NCI-H1417 treated with DMSO at 0.1 percent for 48 hours (cell line): ENCODE measurements around the gene PLEKHG5.

ENCODE experiments used
- DNase-seq: peaks from one replicate; lab custom pipeline; 2025; lab: John Stamatoyannopoulos, UW

PLEKHG5 gene, protein sequence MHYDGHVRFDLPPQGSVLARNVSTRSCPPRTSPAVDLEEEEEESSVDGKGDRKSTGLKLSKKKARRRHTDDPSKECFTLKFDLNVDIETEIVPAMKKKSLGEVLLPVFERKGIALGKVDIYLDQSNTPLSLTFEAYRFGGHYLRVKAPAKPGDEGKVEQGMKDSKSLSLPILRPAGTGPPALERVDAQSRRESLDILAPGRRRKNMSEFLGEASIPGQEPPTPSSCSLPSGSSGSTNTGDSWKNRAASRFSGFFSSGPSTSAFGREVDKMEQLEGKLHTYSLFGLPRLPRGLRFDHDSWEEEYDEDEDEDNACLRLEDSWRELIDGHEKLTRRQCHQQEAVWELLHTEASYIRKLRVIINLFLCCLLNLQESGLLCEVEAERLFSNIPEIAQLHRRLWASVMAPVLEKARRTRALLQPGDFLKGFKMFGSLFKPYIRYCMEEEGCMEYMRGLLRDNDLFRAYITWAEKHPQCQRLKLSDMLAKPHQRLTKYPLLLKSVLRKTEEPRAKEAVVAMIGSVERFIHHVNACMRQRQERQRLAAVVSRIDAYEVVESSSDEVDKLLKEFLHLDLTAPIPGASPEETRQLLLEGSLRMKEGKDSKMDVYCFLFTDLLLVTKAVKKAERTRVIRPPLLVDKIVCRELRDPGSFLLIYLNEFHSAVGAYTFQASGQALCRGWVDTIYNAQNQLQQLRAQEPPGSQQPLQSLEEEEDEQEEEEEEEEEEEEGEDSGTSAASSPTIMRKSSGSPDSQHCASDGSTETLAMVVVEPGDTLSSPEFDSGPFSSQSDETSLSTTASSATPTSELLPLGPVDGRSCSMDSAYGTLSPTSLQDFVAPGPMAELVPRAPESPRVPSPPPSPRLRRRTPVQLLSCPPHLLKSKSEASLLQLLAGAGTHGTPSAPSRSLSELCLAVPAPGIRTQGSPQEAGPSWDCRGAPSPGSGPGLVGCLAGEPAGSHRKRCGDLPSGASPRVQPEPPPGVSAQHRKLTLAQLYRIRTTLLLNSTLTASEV

DNA sequence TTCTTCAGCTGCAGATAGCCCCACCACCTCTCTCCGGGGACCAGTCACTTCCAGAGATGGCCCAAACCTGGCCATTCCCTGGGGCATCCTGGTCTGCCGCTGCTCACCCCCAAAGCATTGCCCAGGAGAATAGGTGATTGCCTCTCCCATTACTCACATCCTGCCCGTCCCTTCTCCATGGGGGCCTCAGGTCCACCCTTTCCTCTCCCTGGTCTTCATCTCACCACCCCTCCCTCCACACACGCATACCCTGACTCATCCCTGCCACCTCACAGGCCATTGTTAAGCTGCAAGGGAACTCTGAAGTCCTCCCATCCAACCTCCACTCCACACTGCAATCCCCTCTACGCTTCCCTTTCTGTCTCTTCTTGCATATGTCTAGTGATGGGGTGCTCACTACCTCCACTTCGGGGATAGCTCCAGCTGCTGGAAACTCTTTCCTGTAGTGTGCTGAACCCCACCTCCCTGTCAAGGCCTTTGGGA lies at the start of gene PLEKHG5:
Gene PLEKHG5 (minus strand): TSS at position 188 of the 483 bp plus-strand sequence. CDS start 14,096 bp downstream, outside the sequence.
- no peak for DNase-seq

DNA sequence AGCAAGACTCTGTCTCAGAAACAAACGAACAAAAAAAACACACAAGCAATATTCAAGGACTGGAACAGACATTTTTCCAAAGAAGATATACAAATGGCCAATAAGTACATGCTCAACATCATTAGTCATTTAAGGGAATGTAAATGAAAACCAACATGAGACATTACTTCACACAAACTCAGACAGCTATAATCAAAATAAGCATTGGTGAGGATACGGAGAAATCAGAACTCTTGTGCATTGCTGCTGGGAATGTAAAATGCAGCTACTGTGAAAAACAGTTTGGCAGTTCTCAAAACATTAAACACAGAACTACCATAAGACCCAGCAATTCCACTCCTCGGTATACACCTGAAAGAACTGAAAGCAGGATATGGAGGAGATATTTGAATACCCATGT lies 47.5 kb upstream of the PLEKHG5 start:
- no peak for DNase-seq

DNA sequence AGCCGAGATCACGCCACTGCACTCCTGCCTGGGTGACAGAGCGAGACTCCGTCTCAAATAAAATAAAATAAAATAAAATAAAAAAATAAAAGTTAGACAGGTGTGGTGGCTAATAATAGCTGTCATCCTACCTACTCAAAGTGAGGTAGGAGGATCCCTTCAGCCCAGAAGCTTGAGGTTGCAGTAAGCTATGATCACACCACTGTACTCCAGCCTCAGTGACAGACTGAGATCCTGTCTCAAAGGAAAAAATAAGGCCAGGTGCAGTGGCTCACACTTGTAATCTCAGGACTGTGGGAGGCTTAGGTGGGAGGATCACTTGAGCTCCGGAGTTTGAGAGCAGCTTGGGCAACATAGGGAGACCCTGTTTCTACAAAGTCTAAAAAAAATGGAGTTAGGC lies 44.8 kb upstream of the PLEKHG5 start:
- DNase-seq, result no peak

DNA sequence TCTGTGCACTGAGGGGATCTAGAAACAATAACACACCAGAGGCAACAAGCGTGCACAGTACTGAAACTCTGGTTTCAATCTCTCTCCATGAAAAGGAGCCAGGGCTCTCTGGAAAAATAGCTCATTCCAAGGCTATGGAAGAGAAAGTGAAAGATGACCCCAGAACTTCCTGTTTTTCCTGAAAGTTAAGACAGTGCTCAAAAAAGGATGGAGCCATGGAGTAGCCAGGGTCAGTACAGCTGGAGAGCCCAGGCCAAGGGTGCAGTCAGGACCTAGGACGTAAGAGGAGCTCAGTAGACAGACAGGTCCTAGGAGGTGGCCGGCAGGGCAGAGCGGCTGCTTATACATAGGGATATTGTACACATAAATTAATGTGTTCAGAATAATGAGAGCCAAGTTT lies 43.7 kb upstream of the PLEKHG5 start:
- no peak for DNase-seq

DNA sequence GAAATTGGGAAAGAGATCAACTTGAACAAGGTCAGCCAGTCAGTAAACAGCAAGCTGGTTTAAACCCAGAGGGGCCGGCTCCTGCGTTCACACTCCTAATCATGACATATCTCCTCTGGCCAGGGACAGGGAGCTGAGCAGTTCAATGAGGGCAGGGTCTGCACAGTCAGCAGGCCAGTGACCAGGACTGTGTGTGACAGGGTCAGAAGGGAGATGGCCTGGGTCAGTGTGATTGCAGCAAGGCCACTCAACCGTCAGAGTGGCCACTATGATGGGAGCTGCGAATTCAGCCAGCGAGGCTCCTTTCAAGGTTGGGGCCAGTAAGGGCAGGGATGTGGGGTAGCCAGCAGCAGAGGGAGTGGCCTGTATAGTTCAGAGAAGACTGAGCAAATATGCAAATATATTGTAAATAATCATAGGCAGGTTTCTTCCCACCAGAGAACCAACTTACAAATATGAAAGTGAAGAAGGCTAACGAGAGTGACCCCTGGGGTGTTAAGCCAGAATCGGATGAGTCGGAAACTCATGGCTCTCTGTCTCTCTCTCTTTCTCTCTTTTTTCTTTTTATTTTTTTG lies 42.9 kb upstream of the PLEKHG5 start:
- DNase-seq, result no peak

DNA sequence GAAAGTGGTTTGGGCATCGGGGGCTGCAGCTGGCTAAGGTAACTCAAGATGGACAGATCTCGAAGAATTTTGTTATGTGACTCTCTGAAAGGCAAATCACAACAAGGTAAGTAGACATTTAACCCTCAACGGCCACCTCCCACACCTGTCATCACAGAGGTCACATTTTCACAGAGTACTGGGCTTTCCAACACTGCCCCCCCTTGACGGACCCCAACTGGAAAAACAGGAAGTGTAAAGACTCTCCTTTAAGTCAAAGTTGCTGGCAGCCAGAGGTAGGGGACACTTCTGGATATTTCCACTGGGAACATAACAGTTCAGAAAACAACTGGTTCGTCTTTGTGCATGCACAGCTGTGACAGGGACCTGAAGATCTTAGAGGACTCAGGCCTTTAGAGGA lies 40.5 kb upstream of the PLEKHG5 start:
- no peak for DNase-seq

DNA sequence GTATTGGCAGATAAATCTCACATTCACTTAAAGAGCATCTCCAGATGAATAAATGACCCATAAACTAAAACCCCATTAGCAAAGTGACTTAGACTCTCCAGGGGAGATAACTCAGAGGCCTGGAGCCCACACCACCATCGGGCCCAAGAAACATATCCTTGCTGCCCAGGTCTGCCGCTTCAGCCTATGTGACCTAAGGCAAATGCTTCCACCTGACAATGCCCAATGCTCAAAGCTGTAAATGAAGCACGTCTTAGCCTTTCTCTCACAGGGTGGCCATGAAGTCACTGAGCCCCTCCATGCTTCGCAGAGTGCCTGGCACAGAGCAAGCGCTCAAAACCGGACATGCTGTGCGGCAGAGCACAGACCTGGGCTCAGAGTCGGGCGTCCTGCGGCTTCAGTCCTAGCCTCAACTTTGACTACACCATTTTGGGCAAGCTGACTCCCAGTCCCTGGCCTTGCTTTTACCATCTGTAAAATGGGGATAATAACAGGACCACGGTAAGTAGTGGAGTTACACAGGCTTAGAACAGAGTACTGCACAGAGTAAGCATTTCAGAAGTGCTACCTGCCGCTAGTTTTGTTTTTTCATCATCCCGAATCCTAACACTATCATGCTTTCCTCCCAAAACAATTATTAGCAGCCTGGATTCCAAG lies 39.2 kb upstream of the PLEKHG5 start:
- no peak for DNase-seq

DNA sequence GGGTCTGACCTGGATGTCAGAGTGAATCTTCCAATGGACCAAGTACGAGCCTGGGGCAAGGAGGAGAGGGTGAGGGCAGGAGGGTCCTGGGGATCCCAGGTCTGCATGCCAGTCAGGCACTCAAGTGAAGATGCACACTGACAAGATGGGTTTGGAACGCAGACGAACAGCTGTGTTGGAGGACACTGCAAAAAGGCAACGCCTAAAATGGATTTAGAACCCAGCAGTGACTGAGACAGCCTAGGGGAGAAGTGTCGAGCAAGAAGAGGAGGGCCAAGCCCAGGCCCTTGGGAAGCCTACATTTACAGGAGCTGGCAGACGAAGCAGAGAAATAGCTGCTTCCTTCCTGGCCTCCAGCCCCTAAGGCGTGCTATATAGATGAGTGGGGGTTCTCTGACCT lies 37.0 kb upstream of the PLEKHG5 start:
- DNase-seq, result no peak

DNA sequence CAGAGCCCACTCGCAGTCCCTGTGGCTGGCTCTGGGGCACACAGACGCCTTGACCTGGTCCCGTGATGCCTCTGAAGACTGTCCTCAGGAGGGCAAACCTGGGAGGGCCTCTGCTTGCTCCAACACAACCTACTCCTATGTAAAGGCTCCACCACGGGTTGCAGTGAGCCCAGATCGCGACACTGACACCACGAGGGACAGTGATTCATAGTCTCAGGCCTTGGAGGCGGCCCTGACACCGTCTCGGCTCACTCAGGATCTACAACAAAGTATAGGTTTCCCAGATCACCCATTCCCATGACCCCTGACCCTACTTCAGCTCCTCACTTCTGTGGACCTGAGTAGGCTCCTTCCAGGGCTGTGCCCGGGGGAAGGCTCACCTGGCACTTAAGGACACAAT lies 34.8 kb upstream of the PLEKHG5 start:
- no peak for DNase-seq

DNA sequence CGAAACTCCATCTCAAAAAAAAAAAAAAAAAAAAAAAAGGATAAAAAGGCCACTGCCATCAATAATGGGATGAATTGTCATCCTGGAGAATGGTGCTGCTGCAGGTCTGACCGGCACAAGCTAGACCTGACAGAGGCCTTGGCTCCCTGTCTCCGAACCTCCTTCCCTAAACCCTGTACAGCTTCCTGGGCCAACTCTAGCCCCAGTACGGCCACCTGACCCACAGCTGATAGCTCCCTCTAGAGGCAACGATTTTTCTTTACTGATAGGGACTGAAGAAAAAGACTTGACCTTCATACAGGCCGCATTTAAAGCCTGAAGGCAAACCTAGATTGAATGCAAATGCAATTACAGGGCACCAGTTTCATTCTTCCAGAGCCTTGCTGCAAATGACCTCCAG lies 32.1 kb upstream of the PLEKHG5 start:
- no peak for DNase-seq

DNA sequence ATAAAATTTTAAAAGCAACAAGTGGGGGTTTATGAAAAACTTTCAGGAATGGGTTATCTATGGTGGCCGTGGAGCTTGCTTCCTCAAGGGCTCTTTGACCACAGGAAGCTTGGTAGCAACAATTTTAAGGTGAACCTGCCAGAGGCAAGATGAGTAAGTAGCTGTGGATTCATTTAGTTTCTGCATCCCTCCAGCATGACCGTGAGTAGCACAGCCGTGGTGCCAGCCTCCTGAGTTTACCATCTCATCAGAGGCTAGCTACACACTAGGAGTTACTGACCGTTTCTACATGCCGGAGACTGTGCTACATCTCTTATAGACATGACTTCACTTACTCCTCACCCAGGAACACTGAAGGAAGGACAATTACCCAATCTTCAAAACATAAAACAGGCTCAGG lies 30.1 kb upstream of the PLEKHG5 start:
- no peak for DNase-seq

DNA sequence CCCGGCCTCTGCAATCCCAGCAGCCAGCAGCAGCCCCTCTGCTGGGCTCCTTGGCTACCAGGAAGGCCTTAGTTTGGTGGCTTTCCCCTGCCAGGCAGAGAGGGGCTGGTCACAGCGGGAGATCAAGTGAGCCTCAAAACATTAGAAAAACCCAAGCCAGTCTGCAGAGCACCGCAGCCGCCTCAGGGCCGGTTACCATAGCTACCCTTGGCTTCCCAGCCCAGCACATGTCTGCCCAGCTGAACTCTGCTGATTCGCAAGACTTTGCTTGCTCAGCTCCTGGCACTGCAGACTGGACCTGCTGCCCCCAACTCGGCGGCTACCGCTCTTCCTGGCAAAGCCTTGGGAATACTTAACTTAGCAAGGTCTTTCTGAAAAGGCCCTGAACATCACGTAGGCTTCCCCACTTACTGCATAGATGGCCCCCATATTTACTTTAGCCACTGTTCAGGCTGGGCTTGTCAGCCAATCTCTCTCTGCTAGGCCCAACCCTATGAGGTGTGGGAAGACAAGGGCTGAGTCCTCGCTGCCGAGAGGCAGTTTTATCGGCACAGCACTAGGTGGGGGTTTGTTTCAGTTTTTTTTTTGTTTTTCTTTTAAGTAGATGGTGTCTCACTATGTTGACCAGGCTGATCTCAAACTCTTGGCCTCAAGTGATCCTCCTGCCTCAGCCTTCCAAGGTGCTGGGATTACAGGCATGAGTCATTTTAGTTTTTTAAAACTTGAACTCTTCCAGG lies 28.6 kb upstream of the PLEKHG5 start:
- peak; percentile 66 for DNase-seq

DNA sequence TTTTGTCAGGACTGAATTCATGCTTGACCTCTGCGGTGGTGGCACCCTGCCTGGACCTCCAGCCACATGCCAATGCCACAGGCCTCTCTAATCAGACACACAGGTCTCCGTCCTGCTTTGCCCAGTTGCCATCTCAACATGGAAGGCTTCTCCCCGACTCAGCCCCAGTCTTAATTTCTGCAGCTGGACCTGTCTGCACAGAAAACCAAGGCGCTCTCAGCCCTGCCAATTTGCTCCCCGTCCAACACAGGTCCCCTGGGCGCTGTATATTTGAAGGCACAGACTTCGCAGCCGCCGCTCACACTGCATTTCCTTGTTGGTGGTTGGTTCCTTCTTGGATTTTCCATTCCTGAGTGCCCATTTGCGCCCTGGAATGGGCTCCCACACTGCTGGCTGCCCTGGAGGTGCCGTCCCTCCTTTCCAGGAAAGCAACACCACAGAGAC lies 28.0 kb upstream of the PLEKHG5 start:
- DNase-seq, result no peak

DNA sequence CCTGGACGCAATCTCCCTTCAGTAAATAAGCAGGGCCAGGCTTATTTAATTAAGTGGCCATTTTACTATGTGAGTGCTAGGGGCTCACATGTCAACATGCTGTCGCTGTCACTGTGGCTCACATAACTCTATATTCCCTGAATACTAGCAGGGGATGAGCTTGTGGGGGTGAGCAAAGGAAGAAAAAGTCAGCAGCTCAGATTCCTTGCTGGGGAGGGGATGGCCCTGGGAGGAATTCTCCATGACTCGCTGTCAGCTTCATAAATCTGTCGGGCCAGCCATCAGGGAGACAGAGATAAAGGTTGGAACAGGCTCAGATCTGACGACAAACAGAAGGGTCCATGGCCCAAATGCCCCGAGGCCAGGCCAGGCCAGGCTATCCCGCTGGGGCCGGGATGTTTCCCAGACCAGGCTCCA lies 26.0 kb upstream of the PLEKHG5 start:
- no peak for DNase-seq

DNA sequence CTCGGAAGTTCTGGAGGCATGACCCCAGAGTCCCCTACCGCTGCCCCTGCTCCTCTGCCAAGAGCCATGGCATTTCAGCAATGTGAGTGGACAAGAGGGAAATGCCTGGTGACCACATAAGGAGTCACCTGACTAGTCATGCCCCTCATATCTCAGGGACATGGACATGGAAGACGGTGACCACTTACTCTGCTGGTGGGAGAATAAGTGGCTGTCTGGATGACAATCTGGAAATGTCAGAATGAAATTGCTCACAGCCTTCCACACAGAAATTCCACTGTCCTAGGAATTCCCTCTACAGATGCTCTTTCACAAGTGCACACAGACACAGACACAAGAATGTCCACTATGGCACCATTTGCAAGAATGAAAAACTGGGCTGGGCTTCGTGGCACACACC lies 24.3 kb upstream of the PLEKHG5 start:
- no peak for DNase-seq

DNA sequence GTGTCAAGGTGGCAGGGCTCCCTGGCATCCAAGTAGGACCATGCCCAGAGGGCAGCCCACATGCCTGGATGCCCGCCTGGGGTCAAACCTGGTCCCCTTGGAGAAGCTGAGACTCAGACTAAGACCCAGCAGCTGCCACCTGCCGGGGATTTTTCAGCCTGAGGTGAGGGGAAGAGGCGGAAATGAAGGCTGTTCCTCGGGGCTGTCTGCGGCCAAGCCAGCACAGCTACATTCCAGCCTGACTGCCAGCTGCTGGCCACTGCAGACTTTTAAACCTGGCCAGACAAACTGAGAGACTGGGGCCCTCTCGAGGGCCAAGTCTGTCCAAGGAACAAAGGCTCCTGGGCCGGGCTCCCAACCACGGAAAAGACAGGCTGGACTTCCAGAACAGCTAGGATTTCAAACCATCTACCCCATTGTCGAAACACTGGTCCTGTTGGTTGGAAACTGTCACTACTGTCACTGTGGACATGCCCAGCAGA lies 21.9 kb upstream of the PLEKHG5 start:
- DNase-seq, result no peak

DNA sequence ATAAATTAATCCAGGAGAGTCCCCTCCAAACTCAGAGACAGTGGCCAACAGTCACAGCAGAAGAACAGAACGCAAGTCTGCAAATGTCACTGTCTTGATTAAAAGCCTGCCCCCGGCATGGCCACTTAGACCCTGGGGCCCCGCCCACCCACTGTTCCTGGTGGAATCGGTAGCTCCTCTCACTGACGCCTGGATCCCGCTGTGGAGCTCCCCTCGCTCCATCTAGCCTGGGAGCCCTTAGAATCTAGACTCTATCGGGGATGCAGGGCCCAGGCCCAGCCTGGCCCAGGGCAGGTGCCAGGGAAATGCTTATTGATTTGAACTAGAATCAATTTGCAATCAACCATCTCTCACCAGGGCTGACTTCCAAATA lies 21.4 kb upstream of the PLEKHG5 start:
- DNase-seq, result no peak

DNA sequence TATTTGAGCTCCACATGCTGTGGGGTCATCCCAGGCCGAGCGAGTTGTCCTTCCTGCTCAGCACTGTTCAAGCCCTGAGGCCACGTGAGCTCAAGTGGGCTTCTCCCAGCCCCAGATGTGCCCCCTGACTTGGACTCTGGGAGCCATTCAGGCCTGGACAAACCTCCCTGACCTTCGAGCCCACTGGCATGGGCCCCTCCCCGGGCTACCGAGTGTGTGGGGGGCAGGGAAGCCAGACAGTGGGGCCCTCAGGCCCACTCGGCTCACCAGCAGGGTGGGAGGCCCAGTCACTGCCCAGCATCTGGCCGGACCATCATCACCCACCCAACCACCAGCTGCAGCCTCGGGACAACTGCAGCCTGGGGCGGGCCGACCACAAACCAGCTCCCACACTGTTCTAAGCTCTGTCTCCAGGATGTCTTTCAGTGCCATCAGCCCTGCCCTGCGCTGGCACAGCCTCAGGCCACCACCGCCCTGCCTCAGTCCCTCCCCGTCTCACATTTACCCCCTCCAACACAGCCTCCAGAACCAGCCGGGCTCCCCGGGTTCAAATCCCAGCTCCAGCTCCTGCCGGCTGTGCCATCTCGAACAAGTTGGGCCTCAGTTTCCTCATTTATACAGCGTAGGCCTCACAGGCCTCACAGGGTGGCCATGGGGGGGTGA lies 20.9 kb upstream of the PLEKHG5 start:
- no peak for DNase-seq

DNA sequence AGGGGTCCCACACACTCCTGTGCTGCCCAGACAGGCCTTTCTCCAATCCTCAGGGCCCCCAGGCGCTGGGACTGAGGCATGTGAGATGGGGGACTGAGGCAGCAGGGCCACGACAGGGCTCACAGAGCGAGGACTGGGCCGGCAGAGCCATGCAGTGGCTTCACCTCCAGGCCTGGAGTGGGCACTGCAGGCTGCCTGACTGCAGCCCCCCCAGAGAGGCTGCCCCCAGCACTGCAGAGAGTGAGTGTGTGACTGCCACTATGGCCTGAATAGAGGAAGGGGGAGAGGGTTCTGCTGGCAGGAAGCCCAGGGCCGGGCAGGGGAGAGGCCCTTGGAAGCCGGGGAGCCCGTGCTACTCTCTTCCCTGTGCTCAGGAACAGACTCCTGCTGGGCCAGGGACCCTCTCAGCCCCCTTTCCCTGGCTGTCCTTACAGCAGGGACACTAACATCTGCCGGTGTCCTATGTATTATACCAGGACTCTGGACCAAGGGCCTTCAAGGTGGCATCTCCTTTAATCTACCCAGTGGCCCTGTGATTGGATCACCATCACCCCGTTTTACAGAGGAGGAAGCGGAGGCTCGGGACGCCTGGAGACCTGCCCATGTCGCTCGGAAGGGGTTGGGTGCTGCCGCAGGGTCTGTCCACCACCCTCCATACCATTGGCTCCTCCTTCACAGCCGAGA lies 20.2 kb upstream of the PLEKHG5 start:
- no peak for DNase-seq

DNA sequence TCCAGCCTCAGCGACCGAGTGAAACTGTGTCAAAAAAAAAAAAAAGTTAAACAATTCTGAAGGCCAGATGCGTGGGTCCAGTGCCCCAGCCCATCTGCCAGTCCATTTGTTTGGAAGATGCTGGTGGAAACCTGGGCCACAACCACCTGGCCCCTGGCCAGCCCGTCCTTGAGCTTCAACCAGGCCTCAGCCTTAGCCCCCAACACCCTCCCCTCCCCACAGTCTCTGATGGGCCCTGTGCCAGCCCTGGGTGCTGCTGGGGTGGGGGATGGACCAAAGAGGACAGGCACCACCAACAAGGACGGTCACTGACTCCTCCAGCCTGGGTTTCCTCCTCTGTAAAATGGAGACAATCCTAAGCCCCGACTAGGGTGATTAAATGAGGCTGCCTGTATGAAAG lies 19.6 kb upstream of the PLEKHG5 start:
- DNase-seq, result no peak
